Activated T-cell treated with anti-CD3 and anti-CD28 coated beads, Interleukin-2, amount 50 U/mL, for 4 hours (primary cell): ENCODE measurements around the gene H2AZ2. TPM values are rescaled to one million over a fixed set of nuclear protein-coding genes. Genes with fewer than 3 reads are reported as not detected.
"Not testable (repeated sequence)": the region's sequence is repeated elsewhere in the genome, so short reads cannot be mapped to it uniquely, and the experiment has no call there.

Experiments used
- ATAC-seq, 2 donors: fragments of 200-7000 bp; cut with Tn5 transposase; one replicate each; pipeline ENCODE4 v1.10.0; 2021
- DNase-seq: peaks from one replicate; pipeline ENCODE4 v3.0.0-alpha.2; 2020
- H3K27me3 Mint-ChIP-seq: one replicate; pipeline ENCODE4 v1.8.0; 2021; ENCODE audit warnings: low read depth, mixed read lengths
- H3K36me3 Mint-ChIP-seq: one replicate; pipeline ENCODE4 v1.8.0; 2022; ENCODE audit warnings: mixed read lengths; ENCODE audit not compliant: insufficient read depth
- H3K4me1 Mint-ChIP-seq: one replicate; pipeline ENCODE4 v1.8.0; 2021; ENCODE audit warnings: low read depth, mixed read lengths
- H3K4me3 Mint-ChIP-seq: one replicate; pipeline ENCODE4 v1.8.0; 2021; ENCODE audit warnings: mild to moderate bottlenecking, moderate library complexity, mixed read lengths
- H3K9me3 Mint-ChIP-seq: one replicate; pipeline ENCODE4 v1.8.0; 2021; ENCODE audit warnings: mixed read lengths
- total RNA-seq, 3 donors: library from RNA; stranded (reverse); gene quantifications; one replicate each; pipeline ENCODE4 v1.2.1, GENCODE V29; 2021

The H2AZ2 gene
- total RNA-seq, 3 donors from 2014 or later, result 128 to 140 (median 133) TPM

DNA sequence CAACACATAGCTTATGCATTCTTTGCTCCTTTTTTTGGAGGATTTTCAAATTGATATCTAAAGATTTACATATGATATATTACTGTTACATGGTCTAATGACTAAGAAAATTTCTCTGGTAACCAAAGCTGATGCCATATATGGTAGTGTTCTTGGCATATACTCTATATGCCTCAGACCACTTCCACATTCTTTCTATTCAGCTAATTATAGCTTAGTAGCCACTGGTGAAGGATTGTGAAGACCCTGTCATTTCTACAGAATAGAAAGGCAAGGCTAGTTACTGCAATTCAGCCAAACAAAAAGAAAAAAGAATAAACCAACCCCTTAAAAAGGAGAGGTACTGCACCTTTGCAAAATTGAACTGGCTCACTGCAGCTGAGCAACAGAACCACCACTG, 33.7 kb upstream of the H2AZ2 start:
- no peak for ATAC-seq
- H3K36me3 Mint-ChIP-seq, result peaks cover 33% of the 10 kb centered on the region
- peaks cover 53% of the 10 kb centered on the region for H3K4me1 Mint-ChIP-seq
- peak overlapping the region; percentile 71 for H3K4me3 Mint-ChIP-seq
- no peaks in the 10 kb centered on the region for H3K27me3 Mint-ChIP-seq
- no peaks in the 10 kb centered on the region for H3K9me3 Mint-ChIP-seq
- DNase-seq, result no peak

DNA sequence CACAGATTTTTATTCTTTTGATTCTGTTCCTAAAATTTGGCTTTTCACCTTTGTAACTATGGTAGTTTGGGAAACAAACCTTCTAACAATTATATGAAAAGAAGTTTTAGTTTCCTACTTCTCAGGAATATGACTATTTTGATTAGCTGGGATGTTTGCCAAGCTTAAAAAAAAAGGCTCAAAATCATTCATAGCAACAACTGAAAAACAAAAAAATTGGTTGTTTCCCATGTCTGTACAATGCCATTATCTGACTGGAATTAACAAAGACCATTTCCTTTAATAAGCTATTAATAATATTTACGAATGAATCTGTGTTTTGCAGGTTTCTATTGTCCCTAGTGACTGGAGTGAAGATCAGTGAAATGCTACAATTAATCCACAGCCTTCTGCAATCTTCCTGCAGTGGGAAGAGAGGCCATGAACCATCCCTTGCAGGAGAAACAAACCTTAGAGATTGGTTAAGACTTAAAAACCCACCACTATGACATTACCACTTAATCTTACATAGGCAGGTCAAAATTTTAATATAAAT, 33.2 kb upstream of the H2AZ2 start:
- no peak for ATAC-seq
- H3K9me3 Mint-ChIP-seq, result no peaks in the 10 kb centered on the region
- no peaks in the 10 kb centered on the region for H3K27me3 Mint-ChIP-seq
- no peak for DNase-seq
- peaks cover 53% of the 10 kb centered on the region for H3K4me1 Mint-ChIP-seq
- peaks cover 33% of the 10 kb centered on the region for H3K36me3 Mint-ChIP-seq
- peak overlapping the region; percentile 71 for H3K4me3 Mint-ChIP-seq

DNA sequence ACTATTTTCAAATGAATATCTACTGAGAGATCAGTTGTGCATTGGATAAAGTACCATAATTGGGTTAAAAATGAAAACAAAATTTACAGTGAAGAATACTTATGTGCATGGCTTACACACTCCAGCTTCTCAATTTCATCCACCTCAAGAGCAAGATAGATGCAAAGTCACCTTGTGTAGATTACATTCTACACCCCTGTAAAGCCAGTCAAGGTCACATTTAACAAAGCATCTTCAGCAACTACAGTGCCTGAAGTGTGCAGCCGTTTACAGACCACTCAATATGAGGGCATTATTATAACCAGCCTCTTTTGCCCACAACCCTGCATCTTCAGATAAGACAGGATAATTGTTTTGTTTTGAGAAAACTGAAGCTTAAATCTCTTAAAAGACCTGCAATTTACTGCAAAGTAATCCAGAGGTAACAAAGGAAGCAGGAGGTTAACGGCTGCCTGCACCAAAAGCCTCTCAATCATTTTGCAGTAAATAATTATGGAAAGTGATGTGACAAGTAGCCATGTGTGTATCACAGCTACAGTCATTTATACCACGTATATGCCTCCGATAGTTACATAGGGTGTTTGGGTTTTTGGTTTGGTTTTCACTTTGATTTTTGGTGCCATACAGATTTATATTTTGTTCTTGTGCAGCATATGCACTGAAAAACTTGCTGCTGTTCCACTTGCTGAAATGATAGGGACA, 32.6 kb upstream of the H2AZ2 start:
- H3K36me3 Mint-ChIP-seq, result peaks cover 33% of the 10 kb centered on the region
- H3K4me3 Mint-ChIP-seq, result peak overlapping the region; percentile 71
- H3K4me1 Mint-ChIP-seq, result peaks cover 49% of the 10 kb centered on the region
- H3K9me3 Mint-ChIP-seq, result no peaks in the 10 kb centered on the region
- H3K27me3 Mint-ChIP-seq, result no peaks in the 10 kb centered on the region
- DNase-seq, result no peak
- ATAC-seq, result no peak

DNA sequence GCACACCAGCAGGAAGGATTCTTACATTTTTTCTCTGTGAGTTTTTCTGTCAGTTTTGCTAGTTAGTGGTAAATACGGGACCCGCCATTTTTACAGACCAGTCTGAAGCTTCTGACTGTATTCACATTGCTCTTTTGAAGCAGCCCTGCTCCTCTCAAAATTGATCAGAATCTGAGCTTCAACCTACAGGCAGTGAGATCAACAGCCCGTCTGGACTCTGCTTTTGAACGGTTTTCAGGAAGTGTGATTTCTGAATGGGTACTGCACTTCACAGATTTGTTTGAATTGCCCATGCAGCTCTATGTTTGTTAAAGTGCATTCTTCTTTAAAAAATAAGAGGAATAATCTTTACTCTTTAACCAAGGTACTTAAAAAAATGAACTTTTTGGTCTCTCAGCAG, 28.5 kb upstream of the H2AZ2 start:
- ATAC-seq, result no peak

DNA sequence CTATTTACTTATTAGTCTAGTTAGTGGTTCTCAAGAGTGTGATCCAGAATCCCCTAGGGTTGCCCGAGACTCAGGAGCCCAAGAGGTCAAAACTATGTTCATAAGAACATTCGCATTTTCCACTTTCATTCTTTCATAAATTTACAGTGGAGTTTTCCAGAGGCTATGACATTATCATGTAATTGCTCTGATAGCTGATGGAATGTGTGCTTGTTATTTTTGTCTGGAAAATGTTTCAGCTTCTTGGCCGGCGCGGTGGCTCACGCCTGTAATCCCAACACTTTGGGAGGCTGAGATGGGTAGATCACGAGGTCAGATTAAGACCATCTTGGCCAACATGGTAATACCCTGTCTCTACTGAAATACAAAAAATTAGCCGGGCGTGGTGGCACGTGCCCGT, 27.4 kb upstream of the H2AZ2 start:
- Mint-ChIP-seq H3K9me3 (no peaks in the 10 kb centered on the region), H3K27me3 (no peaks in the 10 kb centered on the region), H3K4me1 (peaks cover 17% of the 10 kb centered on the region), H3K4me3 (no peak overlapping the region), H3K36me3 (peaks cover 11% of the 10 kb centered on the region)
- no peak for ATAC-seq
- DNase-seq, result no peak

More for the DNA sequence above, 28.5 kb upstream of the H2AZ2 start:
- Mint-ChIP-seq H3K27me3 (no peaks in the 10 kb centered on the region), H3K9me3 (no peaks in the 10 kb centered on the region), H3K36me3 (peaks cover 18% of the 10 kb centered on the region), H3K4me3 (no peak overlapping the region), H3K4me1 (peaks cover 29% of the 10 kb centered on the region)
- DNase-seq, result no peak

DNA sequence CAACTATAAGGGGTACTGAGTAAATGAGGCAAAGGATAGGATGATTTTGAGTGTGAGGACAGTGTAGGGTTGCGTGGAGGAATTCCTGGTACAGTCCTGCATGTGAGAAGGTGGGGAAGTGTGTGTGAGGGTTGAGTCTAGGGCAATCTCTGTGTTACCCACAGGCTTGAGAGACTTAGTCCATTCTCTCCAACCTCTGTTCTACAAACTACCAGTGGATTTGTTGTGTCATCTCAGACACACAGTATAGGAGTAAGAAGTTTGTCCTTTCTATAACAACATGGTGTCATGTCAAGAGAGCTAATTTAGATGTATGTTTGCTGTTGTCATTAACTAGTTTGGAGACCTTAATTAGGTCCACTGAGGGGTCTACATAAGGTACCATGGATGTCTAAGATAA, 24.9 kb upstream of the H2AZ2 start:
- ATAC-seq, result no peak
- Mint-ChIP-seq H3K36me3 (no peaks in the 10 kb centered on the region), H3K27me3 (no peaks in the 10 kb centered on the region), H3K9me3 (no peaks in the 10 kb centered on the region), H3K4me1 (peaks cover 9% of the 10 kb centered on the region), H3K4me3 (no peak overlapping the region)
- DNase-seq, result no peak

DNA sequence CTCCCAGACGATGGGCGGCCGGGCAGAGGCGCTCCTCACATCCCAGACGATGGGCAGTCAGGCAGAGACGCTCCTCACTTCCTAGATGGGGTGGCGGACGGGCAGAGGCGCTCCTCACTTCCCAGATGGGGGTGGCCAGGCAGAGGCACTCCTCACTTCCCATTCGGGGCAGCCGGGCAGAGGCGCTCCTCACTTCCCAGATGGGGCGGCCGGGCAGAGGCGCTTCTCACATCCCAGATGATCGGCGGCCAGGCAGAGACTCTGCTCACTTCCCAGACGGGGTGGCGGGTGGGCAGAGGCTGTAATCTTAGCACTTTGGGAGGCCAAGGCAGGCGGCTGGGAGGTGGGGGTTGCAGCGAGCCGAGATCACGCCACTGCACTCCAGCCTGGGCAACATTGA, 24.0 kb upstream of the H2AZ2 start:
- H3K9me3 Mint-ChIP-seq, H3K4me3 Mint-ChIP-seq, ATAC-seq, DNase-seq, H3K36me3 Mint-ChIP-seq, H3K27me3 Mint-ChIP-seq: not testable (repeated sequence)
- H3K4me1 Mint-ChIP-seq, result peaks cover 13% of the 10 kb centered on the region

DNA sequence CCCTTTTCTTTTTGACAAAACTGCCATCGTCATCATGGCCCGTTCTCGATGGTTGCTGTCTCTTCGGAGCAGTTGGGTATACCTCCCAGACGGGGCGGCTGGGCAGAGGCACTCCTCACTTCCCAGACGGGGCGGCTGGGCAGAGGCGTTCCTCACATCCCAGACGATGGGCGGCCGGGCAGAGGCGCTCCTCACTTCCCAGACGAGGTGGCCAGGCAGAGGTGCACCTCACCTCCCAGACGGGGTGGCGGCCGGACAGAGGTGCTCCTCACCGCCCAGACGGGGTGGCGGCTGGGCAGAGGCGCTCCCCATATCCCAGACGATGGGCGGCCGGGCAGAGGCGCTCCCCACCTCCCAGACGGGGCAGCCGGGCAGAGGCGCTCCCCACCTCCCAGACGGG, 22.9 kb upstream of the H2AZ2 start:
- not testable (repeated sequence) for H3K4me1 Mint-ChIP-seq, H3K4me3 Mint-ChIP-seq

DNA sequence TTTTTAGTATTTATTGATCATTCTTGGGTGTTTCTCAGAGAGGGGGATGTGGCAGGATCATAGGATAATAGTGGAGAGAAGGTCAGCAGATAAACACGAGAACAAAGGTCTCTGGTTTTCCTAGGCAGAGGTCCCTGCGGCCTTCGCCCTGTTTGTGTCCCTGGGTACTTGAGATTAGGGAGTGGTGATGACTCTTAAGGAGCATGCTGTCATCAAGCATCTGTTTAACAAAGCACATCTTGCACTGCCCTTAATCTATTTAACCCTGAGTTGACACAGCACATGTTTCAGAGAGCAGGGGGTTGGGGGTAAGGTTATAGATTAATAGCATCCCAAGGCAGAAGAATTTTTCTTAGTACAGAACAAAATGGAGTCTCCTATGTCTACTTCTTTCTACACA, 22.4 kb upstream of the H2AZ2 start:
- not testable (repeated sequence) for ATAC-seq, H3K4me3 Mint-ChIP-seq, DNase-seq, H3K9me3 Mint-ChIP-seq, H3K36me3 Mint-ChIP-seq, H3K27me3 Mint-ChIP-seq, H3K4me1 Mint-ChIP-seq

More for the DNA sequence above, 22.9 kb upstream of the H2AZ2 start:
- H3K27me3 Mint-ChIP-seq, H3K9me3 Mint-ChIP-seq, DNase-seq, H3K36me3 Mint-ChIP-seq, ATAC-seq: not testable (repeated sequence)

DNA sequence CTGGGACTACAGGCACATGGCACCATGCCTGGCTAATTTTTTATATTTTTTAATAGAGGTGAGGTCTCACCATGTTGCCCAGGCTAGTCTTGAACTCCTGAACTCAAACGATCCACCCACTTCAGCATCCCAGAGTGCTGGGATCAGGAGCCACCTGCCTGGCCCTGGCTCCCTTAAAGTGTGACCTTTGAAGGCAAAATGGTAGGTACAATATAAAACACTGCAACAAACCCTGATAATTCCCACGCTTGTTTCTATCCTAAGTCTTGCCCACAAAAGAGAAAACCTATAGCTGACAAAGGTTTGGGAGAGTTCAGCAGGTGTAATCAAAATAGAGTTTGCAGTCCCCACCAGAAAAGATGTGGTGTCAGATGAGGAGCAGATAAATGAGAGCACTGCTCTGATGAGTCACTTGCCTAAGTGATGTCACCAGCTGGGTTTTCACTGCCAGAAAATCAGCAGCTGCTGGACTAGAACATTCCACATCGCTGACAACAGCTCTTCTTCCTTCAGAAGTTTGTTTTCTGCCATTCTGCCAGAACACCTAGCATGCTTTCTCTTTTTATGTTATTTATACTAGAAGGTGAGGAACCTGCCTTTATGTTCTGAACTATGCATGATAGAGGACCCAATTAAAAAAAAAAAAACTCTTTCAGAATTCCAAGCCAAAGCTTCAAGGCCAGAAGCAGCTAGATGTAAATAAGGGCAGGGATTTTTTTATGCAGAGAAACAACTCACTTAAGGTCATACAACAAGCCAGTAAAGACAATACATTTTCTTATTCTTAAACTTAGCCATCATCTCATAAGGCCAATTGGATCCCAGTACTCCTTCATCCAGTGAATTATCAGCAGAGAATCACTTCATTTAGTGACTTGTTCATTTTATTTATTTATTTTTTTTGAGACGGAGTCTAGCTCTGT, 19.4 kb upstream of the H2AZ2 start:
- no peak for DNase-seq
- Mint-ChIP-seq H3K27me3 (no peaks in the 10 kb centered on the region), H3K4me1 (peaks cover 6% of the 10 kb centered on the region), H3K4me3 (no peak overlapping the region), H3K9me3 (no peaks in the 10 kb centered on the region), H3K36me3 (no peaks in the 10 kb centered on the region)
- peak; percentile 80 for ATAC-seq

DNA sequence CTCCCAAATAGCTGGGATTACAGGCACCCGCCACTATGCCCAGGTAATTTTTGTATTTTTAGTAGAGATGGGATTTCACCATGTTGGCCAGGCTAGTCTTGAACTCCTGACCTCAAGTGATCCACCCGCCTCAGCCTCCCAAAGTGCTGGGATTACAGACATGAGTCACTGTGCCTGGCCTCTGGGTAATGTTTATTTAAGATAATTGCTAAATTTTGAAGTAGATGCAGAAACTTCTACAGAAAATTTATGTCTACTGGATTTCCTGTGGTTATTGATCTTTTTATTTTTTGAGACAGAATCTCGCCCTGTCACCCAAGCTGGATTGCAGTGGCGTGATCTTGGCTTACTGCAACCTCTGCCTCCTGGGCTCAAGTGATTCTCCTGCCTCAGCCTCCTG, 14.1 kb upstream of the H2AZ2 start:
- H3K4me3 Mint-ChIP-seq, H3K4me1 Mint-ChIP-seq, ATAC-seq, H3K36me3 Mint-ChIP-seq, H3K9me3 Mint-ChIP-seq, DNase-seq, H3K27me3 Mint-ChIP-seq: not testable (repeated sequence)

DNA sequence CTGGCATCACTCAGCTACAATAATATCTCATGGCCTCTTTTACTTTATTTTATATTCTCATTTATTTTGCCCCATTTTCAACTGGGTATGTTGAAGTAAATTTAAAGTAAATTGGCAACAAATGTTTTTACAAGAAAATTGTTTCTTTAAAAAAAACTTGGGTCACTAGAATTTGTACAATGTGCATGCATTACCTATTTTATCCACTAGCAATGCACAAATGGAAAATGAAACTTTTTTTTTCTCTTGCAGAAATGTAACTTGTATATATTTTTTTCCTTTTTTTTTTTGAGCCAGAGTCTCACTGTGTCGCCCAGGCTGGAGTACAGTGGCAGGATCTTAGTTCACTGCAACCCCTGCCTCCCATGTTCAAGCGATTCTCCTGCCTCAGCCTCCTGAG, 10.3 kb upstream of the H2AZ2 start:
- Mint-ChIP-seq H3K4me1 (peaks cover 7% of the 10 kb centered on the region), H3K9me3 (no peaks in the 10 kb centered on the region), H3K4me3 (no peak overlapping the region), H3K27me3 (no peaks in the 10 kb centered on the region), H3K36me3 (no peaks in the 10 kb centered on the region)
- ATAC-seq (no peak), DNase-seq (no peak)

DNA sequence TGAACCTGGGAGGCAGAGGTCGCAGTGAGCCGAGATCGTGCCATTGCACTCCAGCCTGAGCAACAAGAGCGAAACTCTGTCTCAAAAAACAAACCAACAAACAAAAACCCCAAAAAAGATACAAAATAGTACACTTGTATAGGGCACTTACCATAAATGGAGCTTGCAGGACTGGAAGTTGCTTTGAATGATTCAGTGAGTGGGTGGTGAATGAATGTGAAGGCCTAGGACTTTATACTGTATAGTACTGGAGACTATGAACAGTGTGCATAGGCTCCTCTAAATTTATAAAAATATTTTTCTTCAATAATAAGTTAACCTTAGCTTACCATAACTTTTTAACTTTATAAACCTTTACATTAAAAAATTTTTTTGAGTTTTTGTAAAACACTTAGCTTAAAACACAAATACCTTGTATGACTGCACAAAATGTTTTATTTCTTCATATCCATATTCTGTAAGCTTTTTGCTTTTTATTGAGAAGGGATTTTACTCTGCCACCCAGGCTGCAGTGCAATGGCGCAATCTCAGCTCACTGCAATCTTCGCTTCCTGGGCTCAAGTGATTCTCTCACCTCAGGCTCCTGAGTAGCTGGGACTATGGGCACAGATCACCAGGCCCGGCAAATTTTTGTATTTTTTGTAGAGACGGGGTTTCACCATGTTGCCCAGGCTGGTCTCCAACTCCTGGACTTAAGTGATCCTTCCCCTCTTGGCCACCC, 6.9 kb upstream of the H2AZ2 start:
- no peak overlapping the region for H3K4me3 Mint-ChIP-seq
- H3K27me3 Mint-ChIP-seq, result no peaks in the 10 kb centered on the region
- H3K4me1 Mint-ChIP-seq, result peaks cover 10% of the 10 kb centered on the region

DNA sequence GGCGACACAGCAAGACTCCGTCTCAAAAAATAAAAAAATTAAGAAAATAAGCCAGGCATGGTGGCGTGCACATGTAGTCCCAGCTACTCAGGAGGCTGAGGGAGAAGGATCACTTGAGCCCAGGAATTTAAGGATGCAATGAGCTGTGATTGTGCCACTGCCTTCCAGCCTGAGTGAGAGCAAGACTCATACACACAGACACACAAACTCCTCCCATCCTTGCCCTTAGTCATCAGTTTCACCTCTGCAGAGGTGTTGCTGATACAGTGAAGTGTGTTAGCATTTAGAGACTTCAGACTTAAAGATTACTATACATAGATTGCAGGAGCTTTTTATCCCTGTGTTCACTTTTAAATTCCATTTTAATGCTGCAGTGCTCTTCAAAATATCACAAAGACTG, 5.5 kb upstream of the H2AZ2 start:
- ATAC-seq (peak; percentile 71 to 74), DNase-seq (no peak)
- H3K27me3 Mint-ChIP-seq, result no peaks in the 10 kb centered on the region
- H3K4me1 Mint-ChIP-seq, result peaks cover 18% of the 10 kb centered on the region
- H3K9me3 Mint-ChIP-seq, result no peaks in the 10 kb centered on the region
- H3K4me3 Mint-ChIP-seq, result no peak overlapping the region
- H3K36me3 Mint-ChIP-seq, result no peaks in the 10 kb centered on the region

More for the DNA sequence above, 6.9 kb upstream of the H2AZ2 start:
- H3K9me3 Mint-ChIP-seq, result no peaks in the 10 kb centered on the region
- ATAC-seq (no peak), DNase-seq (no peak)
- no peaks in the 10 kb centered on the region for H3K36me3 Mint-ChIP-seq
